Measurements from ENCODE around the gene ATP6V0D1. TPM values are rescaled to one million over a fixed set of nuclear protein-coding genes. Genes with fewer than 3 reads are reported as not detected.
A peak's percentile ranks its signal among the peaks of the same experiment; 100 is the strongest.

ATP6V0D1 gene
- total RNA-seq, 1 experiment from 2014 or later = 50.5 TPM

DNA sequence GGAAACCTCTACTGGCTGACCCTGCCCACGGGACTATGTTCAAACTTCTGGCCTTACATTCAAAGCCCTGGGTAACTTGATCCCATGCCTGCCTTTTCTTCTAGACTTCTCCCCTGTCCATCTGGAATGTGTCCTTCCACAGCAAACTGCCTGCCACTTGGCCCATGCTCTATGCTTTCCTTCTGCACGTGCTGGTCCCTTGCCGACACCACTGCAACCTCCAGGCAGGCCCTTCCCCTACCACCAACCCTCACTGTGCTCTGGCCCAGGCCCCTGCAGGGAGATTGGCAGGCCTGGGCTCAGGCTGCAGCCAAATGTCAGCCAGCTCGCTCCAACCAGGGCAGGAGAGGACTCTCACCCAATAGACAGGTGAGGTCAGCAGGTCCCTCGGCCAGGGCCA, 39.0 kb downstream of the ATP6V0D1 start:
- DNase-seq (ENCODE audit: unreplicated experiment) = no peak
- H3K27me3 Mint-ChIP-seq (ENCODE audit: insufficient read depth, unreplicated experiment) = no peaks in the 10 kb centered on the region
- H3K27ac Mint-ChIP-seq (ENCODE audit: low read depth, unreplicated experiment) = peak overlapping the region; percentile 40
- ChIA-PET CTCF (interaction anchor here (0.6 to 1.5 kb wide), 8 partner anchors 14 to 1931 kb away, joined by 3 to 5 read pairs (median 4); partner anchors contain the start of gene ATP6V0D1), POLR2A (interaction anchor here (0.5 to 3.2 kb wide), 6 partner anchors 11 to 464 kb away, joined by 3 to 13 read pairs (median 4); partner anchors contain the start of genes ATP6V0D1 and HSD11B2)
- no peaks in the 10 kb centered on the region for H3K9me3 Mint-ChIP-seq (ENCODE audit: unreplicated experiment)
- no TSS peak for BruUV-seq (replicated peaks)
- intact Hi-C loops (cut with micrococcal nuclease) = loop anchor here (10.0 kb wide), 1 partner anchor 67 kb away; no protein-coding TSS in a partner anchor
- H3K36me3 Mint-ChIP-seq (ENCODE audit: insufficient read depth, unreplicated experiment) = peaks cover 32% of the 10 kb centered on the region
- no peak overlapping the region for H3K4me3 Mint-ChIP-seq (ENCODE audit: unreplicated experiment)
- no peak for TF ChIP-seq CTCF (IDR thresholded peaks at IDR 0.05; ENCODE audit: unreplicated experiment)
- peaks cover 20% of the 10 kb centered on the region for H3K4me1 Mint-ChIP-seq (ENCODE audit: insufficient read depth, unreplicated experiment)

DNA sequence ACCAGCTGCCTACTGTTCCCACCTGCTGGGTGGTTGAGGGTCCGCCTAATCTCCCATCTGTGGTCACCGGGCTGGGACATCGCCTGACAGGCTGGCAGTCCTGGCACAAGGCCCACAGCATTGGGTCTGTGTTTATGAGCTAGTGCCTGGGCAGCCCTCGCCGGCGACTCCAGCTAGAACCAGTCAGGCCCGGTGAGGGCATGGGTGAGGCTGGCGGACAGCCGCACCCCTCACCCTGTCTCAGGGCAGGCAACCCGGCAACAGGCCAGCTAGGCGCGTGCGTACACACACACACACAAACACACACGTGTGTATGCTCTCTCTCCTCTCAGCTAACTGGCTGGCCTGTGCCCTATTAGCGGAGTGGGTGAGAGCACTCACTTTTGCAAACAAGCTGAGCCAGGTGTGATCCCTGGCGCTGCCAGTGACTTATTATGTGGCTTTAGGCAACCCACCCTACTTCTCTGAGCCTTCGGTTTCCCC, 39.6 kb downstream of the ATP6V0D1 start:
- Mint-ChIP-seq H3K27ac (ENCODE audit: low read depth, unreplicated experiment) (peak overlapping the region; percentile 40), H3K9me3 (ENCODE audit: unreplicated experiment) (no peaks in the 10 kb centered on the region), H3K36me3 (ENCODE audit: insufficient read depth, unreplicated experiment) (peaks cover 33% of the 10 kb centered on the region), H3K4me1 (ENCODE audit: insufficient read depth, unreplicated experiment) (peaks cover 20% of the 10 kb centered on the region), H3K27me3 (ENCODE audit: insufficient read depth, unreplicated experiment) (no peaks in the 10 kb centered on the region), H3K4me3 (ENCODE audit: unreplicated experiment) (no peak overlapping the region)
- POLR2A ChIA-PET = interaction anchor here (0.5 to 3.2 kb wide), 6 partner anchors 10 to 463 kb away, joined by 3 to 13 read pairs (median 4); partner anchors contain the start of genes ATP6V0D1 and HSD11B2
- CTCF ChIA-PET = interaction anchor here (0.6 to 1.5 kb wide), 5 partner anchors 13 to 54 kb away, joined by 3 to 4 read pairs (median 3); partner anchors contain the start of gene ATP6V0D1
- no TSS peak for BruUV-seq (replicated peaks)
- intact Hi-C loops (cut with micrococcal nuclease) = loop anchor here (10.0 kb wide), 1 partner anchor 67 kb away; no protein-coding TSS in a partner anchor
- TF ChIP-seq CTCF (IDR thresholded peaks at IDR 0.05; ENCODE audit: unreplicated experiment) = no peak
- peak; percentile 58 for DNase-seq (ENCODE audit: unreplicated experiment)

DNA sequence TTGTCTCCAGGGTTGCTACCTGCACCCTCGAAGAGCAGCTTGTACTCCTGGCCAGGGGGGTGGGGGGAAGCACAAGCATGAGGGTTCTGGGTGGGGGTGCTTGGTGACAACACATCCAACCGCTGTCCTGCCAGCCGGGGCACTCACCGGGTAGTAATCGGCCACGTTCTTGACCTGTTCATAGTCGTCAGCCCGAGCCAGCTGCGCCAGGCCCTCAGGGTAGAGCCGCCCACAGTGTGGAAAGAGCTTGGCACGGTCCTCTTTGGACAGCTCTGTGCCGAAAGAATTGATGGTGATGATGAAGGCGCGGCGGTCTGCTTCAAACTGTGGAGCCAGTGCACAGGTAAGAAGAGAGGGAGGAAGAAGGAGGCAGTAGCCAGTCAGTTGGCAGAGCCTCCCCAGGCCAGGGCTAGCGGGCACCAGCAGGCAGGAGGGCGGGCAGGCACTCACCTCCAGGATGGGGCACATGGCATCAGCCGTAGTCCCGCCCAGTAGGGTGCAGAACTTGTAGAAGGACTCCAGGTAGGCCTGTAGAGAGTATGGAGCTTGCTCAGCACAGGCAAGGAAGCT, 42.0 kb downstream of the ATP6V0D1 start:
- ChIA-PET CTCF (interaction anchor here (0.7 to 1.1 kb wide), 6 partner anchors 11 to 616 kb away, joined by 3 read pairs; no protein-coding TSS in a partner anchor), POLR2A (no interaction called here)
- no peaks in the 10 kb centered on the region for H3K9me3 Mint-ChIP-seq (ENCODE audit: unreplicated experiment)
- no TSS peak for BruUV-seq (replicated peaks)
- H3K4me1 Mint-ChIP-seq (ENCODE audit: insufficient read depth, unreplicated experiment) = peaks cover 20% of the 10 kb centered on the region
- intact Hi-C loops (cut with micrococcal nuclease) = no loop called here
- H3K4me3 Mint-ChIP-seq (ENCODE audit: unreplicated experiment) = no peak overlapping the region
- H3K27me3 Mint-ChIP-seq (ENCODE audit: insufficient read depth, unreplicated experiment) = no peaks in the 10 kb centered on the region
- DNase-seq (ENCODE audit: unreplicated experiment) = peak; percentile 68
- H3K27ac Mint-ChIP-seq (ENCODE audit: low read depth, unreplicated experiment) = no peak overlapping the region
- peaks cover 34% of the 10 kb centered on the region for H3K36me3 Mint-ChIP-seq (ENCODE audit: insufficient read depth, unreplicated experiment)
- TF ChIP-seq CTCF (IDR thresholded peaks at IDR 0.05; ENCODE audit: unreplicated experiment) = no peak

DNA sequence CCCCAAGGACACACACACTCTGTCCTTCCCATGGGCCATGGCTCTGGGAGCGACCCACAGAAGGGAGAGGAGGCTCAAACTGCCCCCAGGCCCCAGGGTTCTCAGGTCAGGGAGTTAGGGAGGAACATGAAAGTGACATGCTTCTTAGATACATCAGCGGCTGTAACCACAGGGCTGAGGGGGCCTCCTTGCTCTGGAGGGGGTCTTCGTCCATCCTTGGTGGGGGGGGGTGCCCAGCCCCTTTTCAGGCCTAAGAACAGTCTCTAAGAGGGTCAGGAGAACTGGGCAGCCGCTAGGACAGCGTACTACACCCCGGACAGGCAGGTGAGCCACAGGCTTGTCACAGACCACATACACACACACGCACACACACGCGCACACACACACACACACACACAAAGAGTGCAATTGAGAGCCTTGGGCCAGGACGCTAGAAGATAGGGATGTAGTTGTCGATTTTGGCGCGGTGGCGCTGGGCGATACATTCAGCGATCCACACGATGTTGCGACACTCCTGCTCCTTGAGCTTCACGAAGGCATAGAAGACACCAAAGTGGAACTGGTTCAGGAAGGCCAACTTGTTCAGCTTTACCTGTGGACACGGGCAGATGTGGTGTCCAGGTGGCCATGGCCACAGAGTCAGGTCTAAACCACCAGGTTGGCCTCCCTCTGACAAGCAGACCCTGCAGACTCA, 42.7 kb downstream of the ATP6V0D1 start:
- Mint-ChIP-seq H3K36me3 (ENCODE audit: insufficient read depth, unreplicated experiment) (peaks cover 34% of the 10 kb centered on the region), H3K27ac (ENCODE audit: low read depth, unreplicated experiment) (peak overlapping the region; percentile 61), H3K4me3 (ENCODE audit: unreplicated experiment) (no peak overlapping the region), H3K9me3 (ENCODE audit: unreplicated experiment) (no peaks in the 10 kb centered on the region), H3K4me1 (ENCODE audit: insufficient read depth, unreplicated experiment) (peaks cover 20% of the 10 kb centered on the region), H3K27me3 (ENCODE audit: insufficient read depth, unreplicated experiment) (no peaks in the 10 kb centered on the region)
- ChIA-PET POLR2A (no interaction called here), CTCF (interaction anchor here (0.7 to 1.1 kb wide), 4 partner anchors 11 to 615 kb away, joined by 3 read pairs; no protein-coding TSS in a partner anchor)
- DNase-seq (ENCODE audit: unreplicated experiment) = no peak
- no peak for TF ChIP-seq CTCF (IDR thresholded peaks at IDR 0.05; ENCODE audit: unreplicated experiment)
- BruUV-seq (replicated peaks) = TSS peak; percentile 69
- intact Hi-C loops (cut with micrococcal nuclease) = no loop called here
